ENCODE data around the gene TRABD2B. TPM values are rescaled to one million over a fixed set of nuclear protein-coding genes. Genes with fewer than 3 reads are reported as not detected.

Gene TRABD2B
- total RNA-seq, 2 experiments from 2014 or later = not detected

DNA sequence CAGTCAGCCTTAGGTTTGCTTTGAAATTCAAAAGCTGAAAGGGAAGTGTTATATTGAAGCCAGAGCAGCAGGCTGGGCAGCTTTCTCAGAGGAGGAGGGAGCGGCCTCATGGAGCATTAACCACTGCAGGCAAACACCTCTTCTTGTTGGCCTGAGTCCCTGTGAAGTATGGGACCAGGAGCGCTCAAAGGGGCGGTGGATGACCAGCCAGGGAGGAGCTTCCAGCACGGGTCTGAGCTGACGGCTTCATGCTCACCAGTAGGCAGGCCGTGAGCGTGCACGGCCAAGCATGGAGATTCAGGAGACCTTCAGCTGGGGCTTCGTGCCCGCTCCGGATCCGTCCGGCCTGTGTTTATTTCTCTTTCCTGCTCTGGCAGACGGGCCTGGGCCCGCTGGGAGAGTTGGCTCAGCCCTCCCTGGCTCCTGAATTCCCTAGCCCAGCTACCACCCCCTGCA is 245.2 kb downstream of the TRABD2B start:
- Mint-ChIP-seq H3K4me1 (no peaks in the 10 kb centered on the region), H3K36me3 (ENCODE audit: low read depth) (no peaks in the 10 kb centered on the region), H3K27ac (no peak overlapping the region), H3K27me3 (no peaks in the 10 kb centered on the region), H3K4me3 (no peak overlapping the region), H3K9me3 (no peaks in the 10 kb centered on the region)
- POLR2A ChIA-PET = no interaction called here
- no peak for DNase-seq
- CTCF ChIA-PET = interaction anchor here (1.2 kb wide), 1 partner anchor 10 kb away, joined by 3 read pairs; no protein-coding TSS in a partner anchor

DNA sequence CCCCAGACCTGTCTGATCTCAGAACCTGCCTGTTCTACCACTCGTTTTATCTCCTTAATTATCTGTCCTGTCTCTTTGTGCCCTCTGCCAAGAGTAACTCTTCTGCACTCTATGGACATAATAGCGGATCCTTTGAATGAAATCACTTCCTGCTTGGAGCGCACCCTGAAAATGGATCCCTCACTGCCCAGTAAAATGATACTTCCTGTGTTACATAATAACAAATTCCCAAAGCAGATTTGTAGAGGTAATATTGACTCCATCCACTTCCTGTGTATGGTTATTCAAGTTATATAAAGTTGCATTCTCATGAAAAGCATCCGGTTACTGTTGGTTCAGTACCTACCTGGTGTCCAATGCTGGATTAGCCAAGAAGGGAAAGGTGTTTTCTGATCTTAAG is 246.0 kb downstream of the TRABD2B start:
- ChIA-PET CTCF (no interaction called here), POLR2A (no interaction called here)
- no peaks in the 10 kb centered on the region for H3K27me3 Mint-ChIP-seq
- H3K9me3 Mint-ChIP-seq = no peaks in the 10 kb centered on the region
- H3K4me1 Mint-ChIP-seq = no peaks in the 10 kb centered on the region
- no peaks in the 10 kb centered on the region for H3K36me3 Mint-ChIP-seq (ENCODE audit: low read depth)
- no peak overlapping the region for H3K27ac Mint-ChIP-seq
- no peak for DNase-seq
- no peak overlapping the region for H3K4me3 Mint-ChIP-seq

DNA sequence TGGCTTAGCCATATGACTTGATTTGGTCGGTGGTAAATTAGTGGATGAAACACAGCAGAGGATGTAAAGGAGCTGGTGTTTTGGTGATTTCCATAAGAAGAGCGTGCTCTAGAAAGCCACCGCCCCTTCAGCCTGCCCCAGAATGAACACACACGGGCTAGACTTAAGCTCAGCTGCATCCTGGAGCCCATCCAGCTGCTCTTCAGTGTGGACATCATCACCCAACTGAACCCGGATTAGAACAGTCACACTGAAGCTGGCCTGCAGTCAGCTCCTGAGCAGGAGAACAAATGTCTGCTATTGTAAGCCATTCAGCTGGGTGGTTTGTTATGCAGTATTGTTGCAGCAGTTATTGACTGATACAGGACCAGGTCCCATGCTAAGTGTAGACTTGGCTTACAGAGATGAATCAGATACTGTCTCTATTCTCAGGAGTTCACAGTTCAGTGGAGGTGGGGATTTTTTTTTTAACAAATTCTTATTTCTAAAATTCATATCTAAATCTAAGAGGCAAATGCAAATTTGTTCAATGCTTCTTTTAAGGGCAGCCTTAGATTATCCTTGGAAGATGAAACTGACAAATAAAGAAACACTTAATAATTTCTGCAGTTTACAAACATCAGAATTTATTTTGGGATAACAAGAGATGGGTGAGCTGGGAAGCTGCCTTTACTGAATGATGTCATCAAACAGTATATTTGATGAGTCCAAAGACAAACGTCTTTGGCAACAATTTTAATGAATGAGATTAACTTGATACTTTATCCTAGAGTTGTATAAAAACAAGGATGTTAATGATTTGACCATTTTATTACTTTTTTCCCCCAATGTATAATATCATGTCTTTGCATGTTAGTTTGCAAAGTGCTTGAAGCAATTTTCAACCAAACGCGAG is 251.2 kb downstream of the TRABD2B start:
- peaks cover 7% of the 10 kb centered on the region for H3K27me3 Mint-ChIP-seq
- no peaks in the 10 kb centered on the region for H3K36me3 Mint-ChIP-seq (ENCODE audit: low read depth)
- CTCF ChIA-PET = no interaction called here
- POLR2A ChIA-PET = no interaction called here
- H3K4me3 Mint-ChIP-seq = no peak overlapping the region
- no peak for DNase-seq
- H3K9me3 Mint-ChIP-seq = peaks cover 8% of the 10 kb centered on the region
- H3K4me1 Mint-ChIP-seq = no peaks in the 10 kb centered on the region
- H3K27ac Mint-ChIP-seq = no peak overlapping the region

DNA sequence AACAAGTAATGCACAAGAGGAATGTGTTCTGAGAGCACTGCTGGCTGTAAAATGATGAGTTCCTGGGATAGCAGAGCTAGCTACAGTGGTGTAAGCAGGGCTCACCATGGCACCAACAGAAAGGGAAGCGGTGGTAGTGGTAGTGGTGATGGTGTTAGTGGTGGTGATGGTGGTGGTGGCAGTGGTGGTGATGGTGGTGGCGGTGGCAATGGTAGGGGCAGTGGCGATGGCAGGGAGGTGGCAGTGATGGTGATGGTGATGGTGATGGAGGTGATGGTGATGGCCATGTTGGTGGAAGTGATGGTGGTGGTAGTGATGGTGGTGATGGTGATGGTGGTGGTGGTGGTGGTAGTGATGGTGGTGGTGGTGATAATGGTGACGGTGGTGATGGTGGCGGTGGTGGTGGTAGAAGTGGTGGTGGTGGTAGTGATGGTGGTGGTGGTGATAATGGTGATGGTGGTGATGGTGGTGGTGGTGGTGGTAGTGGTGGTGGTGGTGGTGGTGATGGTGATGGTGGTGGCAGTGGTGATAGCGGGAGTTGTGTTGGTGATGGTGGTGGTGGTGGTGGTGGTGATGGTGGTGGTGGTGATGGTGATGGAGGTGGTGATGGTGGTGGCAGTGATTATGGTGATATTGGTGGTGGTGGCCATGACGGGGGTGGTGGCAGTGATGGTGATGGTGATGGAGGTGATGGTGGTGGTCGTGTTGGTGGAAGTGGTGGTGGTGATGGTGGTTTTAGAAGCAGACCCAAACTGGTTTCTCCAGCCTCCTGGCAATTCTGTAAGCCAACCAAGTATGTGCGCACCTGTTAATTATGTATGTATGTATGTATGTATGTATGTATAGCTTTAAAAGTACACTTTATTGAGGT is 254.1 kb downstream of the TRABD2B start:
- Mint-ChIP-seq H3K4me1 (no peaks in the 10 kb centered on the region), H3K4me3 (no peak overlapping the region), H3K27me3 (peaks cover 24% of the 10 kb centered on the region), H3K9me3 (peaks cover 9% of the 10 kb centered on the region), H3K27ac (no peak overlapping the region), H3K36me3 (ENCODE audit: low read depth) (no peaks in the 10 kb centered on the region)
- DNase-seq = no peak
- ChIA-PET CTCF (interaction anchor here (1.6 kb wide), 1 partner anchor 12 kb away, joined by 4 read pairs; no protein-coding TSS in a partner anchor), POLR2A (no interaction called here)

DNA sequence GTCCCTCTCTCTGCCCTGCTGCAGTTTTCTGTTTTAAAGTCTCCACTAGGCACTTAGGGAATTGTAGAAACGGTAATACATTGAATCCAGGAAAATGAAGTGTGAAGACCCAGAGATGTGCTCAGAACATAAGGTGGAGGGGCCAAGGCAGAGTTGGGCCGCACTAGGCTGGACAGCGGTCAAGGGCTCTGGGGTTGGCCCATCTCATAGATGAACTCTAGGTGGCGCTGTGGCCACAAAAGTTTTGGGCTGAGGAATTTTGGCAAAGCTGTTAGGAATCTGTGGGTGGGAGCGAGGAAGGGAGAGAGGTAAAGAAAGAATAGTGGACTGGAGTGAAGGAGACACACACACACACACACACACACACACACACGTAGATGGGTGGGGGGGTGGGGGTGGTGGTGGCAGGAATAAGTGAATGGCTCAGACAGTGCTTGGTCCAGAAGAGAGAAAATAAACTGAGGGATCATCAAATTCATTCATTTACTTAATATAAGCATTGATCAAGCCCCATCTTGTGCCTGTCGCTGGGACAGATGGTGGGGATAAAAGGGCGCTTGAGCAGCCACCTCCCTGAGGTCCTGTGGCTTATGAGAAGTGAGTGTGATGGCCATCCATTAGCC is 258.5 kb downstream of the TRABD2B start:
- H3K4me3 Mint-ChIP-seq = no peak overlapping the region
- no peak overlapping the region for H3K27ac Mint-ChIP-seq
- ChIA-PET CTCF (no interaction called here), POLR2A (no interaction called here)
- H3K4me1 Mint-ChIP-seq = no peaks in the 10 kb centered on the region
- DNase-seq = no peak
- H3K36me3 Mint-ChIP-seq (ENCODE audit: low read depth) = no peaks in the 10 kb centered on the region
- H3K9me3 Mint-ChIP-seq = peaks cover 9% of the 10 kb centered on the region
- peaks cover 38% of the 10 kb centered on the region for H3K27me3 Mint-ChIP-seq

DNA sequence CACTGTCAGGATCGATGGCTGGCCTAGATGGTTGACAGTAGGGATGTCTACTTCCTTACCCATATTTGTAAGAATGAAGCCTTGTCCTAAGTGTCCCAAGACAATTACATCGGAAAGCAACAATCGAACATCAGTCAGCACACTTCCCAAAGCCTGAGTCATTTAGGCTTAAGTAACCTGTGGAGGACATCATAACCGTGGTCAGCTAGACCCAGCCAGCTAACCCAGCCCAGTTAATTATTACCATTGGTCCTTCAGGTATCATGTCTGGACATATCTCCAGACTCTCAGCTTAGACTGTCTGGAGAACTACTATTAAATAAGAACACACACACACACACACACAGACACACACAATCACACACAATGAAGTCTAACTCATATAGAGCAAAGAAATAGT is 264.7 kb downstream of the TRABD2B start:
- H3K9me3 Mint-ChIP-seq = no peaks in the 10 kb centered on the region
- H3K27ac Mint-ChIP-seq = no peak overlapping the region
- ChIA-PET CTCF (no interaction called here), POLR2A (no interaction called here)
- DNase-seq = no peak
- no peaks in the 10 kb centered on the region for H3K4me1 Mint-ChIP-seq
- peaks cover 23% of the 10 kb centered on the region for H3K27me3 Mint-ChIP-seq
- H3K4me3 Mint-ChIP-seq = no peak overlapping the region
- H3K36me3 Mint-ChIP-seq (ENCODE audit: low read depth) = no peaks in the 10 kb centered on the region

DNA sequence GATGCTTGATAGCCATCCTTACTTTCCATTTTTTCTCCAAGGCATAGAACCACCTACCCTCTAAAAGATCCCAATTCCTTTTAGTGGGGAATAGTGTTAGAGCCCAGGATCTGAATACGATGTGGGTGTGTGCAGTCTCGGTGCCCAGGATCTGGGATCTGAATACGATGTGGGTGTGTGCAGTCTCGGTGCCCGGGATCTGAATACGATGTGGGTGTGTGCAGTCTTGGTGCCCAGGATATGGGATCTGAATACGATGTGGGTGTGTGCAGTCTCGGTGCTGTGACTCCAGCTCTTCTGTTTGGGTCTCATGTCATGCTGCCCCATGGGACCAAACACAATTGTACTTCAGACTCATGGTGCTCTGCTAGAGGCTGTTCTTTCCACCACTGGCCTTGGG is 265.5 kb downstream of the TRABD2B start:
- DNase-seq = no peak
- Mint-ChIP-seq H3K9me3 (no peaks in the 10 kb centered on the region), H3K27me3 (peaks cover 25% of the 10 kb centered on the region), H3K4me1 (no peaks in the 10 kb centered on the region), H3K27ac (no peak overlapping the region), H3K4me3 (no peak overlapping the region), H3K36me3 (ENCODE audit: low read depth) (no peaks in the 10 kb centered on the region)
- ChIA-PET CTCF (interaction anchor here (1.2 kb wide), 1 partner anchor 21 kb away, joined by 3 read pairs; no protein-coding TSS in a partner anchor), POLR2A (no interaction called here)

DNA sequence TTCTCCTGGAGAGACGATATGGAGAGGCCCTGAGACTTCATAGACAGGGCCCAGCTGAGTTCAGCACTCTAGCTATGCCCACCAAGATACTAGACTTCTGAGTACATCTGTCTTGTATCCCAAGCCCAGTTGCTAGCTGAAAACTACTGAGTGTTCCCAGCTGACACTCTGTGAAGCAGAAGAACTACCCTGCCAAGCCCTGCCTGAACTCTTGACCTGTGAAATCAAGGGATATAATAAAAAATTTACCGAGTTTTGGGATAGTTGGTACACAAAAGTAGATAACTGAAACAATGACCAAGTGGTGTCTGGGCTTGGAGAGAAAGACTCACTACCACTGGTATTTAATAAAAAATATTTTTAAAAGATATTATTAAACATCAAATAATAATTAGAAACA is 267.5 kb downstream of the TRABD2B start:
- Mint-ChIP-seq H3K4me3 (no peak overlapping the region), H3K27me3 (peaks cover 30% of the 10 kb centered on the region), H3K4me1 (no peaks in the 10 kb centered on the region), H3K27ac (no peak overlapping the region), H3K9me3 (no peaks in the 10 kb centered on the region), H3K36me3 (ENCODE audit: low read depth) (no peaks in the 10 kb centered on the region)
- ChIA-PET POLR2A (no interaction called here), CTCF (no interaction called here)
- no peak for DNase-seq

DNA sequence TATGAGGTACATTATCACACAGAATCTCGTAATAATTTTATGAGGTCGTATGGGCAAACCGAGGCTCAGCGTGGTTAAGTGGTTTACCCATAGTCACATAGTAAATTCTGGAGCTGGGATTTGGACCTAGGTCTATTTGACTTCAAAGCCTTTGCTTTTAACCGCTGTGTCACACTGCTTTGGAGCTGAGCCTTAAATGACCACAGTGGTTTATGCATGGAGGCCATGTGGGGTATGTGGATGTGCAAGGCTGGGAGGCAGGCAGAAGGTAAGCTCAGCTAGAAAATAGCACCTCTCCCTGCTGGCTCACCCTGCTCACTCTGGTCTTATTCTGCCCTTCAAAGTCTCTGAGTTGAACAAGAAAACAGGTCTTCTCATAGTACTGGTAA is 269.5 kb downstream of the TRABD2B start:
- Mint-ChIP-seq H3K4me3 (no peak overlapping the region), H3K9me3 (no peaks in the 10 kb centered on the region), H3K27ac (no peak overlapping the region), H3K4me1 (no peaks in the 10 kb centered on the region), H3K36me3 (ENCODE audit: low read depth) (no peaks in the 10 kb centered on the region), H3K27me3 (peaks cover 41% of the 10 kb centered on the region)
- ChIA-PET POLR2A (no interaction called here), CTCF (interaction anchor here (0.6 to 2.3 kb wide), 2 partner anchors 103 to 290 kb away, joined by 3 to 9 read pairs; partner anchors contain the start of gene FOXD2)
- no peak for DNase-seq

DNA sequence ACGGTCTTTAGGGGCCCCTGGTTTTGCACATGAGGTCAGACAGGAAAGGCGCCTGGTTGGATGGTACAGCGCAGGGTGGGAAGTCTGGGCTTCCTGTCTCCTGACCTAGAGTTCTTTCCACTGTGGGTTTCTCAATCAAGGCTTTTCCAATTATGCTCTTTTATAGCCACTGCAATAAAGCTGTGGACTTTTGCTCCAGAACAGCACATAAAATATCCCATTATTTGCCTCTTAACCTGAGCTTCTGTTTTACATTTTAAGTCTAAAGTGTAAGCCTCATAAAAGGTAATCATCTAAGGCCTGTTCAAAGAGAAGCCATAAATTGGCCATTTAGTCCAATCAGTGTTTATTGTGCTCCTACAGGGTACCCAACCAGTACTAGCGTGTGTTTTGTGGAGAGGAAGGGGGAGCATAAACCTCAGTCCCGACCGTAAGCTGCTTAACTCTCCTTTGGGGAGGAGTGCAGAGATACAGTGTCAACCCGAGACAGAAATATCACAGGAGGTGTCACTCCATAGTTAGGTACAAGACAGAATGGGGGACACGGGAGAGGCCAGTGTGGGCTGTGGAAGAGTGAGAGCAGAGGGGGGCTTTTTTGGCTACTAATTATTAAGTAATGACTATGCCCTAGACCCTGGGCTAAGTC is 270.0 kb downstream of the TRABD2B start:
- Mint-ChIP-seq H3K27me3 (peaks cover 40% of the 10 kb centered on the region), H3K27ac (no peak overlapping the region), H3K9me3 (no peaks in the 10 kb centered on the region), H3K4me3 (no peak overlapping the region), H3K4me1 (no peaks in the 10 kb centered on the region), H3K36me3 (ENCODE audit: low read depth) (no peaks in the 10 kb centered on the region)
- no peak for DNase-seq
- ChIA-PET CTCF (interaction anchor here (0.6 to 2.3 kb wide), 5 partner anchors 10 to 292 kb away, joined by 3 to 9 read pairs (median 4); partner anchors contain the start of gene FOXD2), POLR2A (no interaction called here)

DNA sequence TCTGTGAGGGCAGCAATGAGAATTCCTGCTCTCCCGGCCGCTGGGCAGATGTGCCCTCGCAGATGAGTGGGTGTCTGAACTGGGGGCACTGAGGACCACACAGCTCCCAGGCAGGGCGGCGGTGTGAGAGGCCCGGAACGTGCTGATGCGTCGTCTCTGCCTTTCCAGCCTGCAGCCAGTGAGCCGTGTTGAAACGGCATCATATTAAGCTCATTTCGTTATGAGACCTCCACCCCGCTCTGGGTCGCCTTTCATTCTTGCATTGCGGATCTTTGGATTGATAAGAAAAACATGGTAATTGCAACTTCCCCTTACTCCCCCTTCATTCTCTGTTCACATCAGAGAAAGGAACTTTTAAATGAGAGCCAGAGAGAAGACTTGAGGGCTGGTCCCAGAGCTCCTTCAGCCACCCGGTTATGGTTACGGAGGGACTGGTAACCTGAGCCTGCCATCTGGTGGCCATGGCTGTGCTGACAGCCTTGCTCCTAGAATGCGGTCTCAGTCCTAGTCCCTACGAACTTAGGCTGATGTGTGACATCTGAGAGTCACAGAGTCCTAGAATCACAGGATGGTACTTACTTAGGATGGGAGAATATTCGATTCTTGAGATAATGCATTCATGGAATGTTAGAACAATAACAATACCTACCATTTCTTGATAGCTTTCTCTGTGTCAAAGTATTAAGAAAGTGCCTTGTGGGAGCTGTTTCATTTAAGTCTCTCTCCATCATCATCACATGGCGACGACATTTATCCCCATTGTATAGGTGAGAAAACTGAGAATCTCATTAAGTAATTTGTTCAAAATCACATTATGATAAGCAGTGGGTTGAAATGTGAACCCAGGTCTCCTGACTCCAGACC is 271.0 kb downstream of the TRABD2B start:
- Mint-ChIP-seq H3K27me3 (peaks cover 37% of the 10 kb centered on the region), H3K27ac (no peak overlapping the region), H3K36me3 (ENCODE audit: low read depth) (no peaks in the 10 kb centered on the region), H3K9me3 (no peaks in the 10 kb centered on the region), H3K4me1 (no peaks in the 10 kb centered on the region), H3K4me3 (no peak overlapping the region)
- CTCF ChIA-PET = interaction anchor here (0.7 to 2.3 kb wide), 12 partner anchors 9 to 547 kb away, joined by 3 to 10 read pairs (median 4); partner anchors contain the start of gene FOXD2
- peak; percentile 70 for DNase-seq
- POLR2A ChIA-PET = no interaction called here

Data from activated CD4-positive, alpha-beta T cell treated with anti-CD3 and anti-CD28 coated beads, Interleukin-2, amount 10 ng/mL, durations not matched to agents 7 days and 5 days (primary cell).